ENCODE measurements around the gene LPIN1.

LPIN1 gene

GRCh38 chr2:11869391-11869991, 123.1 kb downstream of the LPIN1 start:
- DNase-seq: no peak

GRCh38 chr2:11870064-11870463, 123.6 kb downstream of the LPIN1 start:
- DNase-seq: no peak

- DNase-seq: no peak
Measured at GRCh38 chr2:11870584-11870983, 124.2 kb downstream of the LPIN1 start.

- DNase-seq: no peak
Measured at GRCh38 chr2:11871421-11871820, 125.0 kb downstream of the LPIN1 start.

- no peak for DNase-seq
Measured at GRCh38 chr2:11872247-11872947, 126.0 kb downstream of the LPIN1 start.

- no peak for DNase-seq
Measured at GRCh38 chr2:11872948-11873269, 126.5 kb downstream of the LPIN1 start.

- no peak for DNase-seq
Measured at GRCh38 chr2:11873356-11874154, 127.1 kb downstream of the LPIN1 start.

- DNase-seq: no peak
Measured at GRCh38 chr2:11874861-11875260, 128.4 kb downstream of the LPIN1 start.

GRCh38 chr2:11875481-11875880, 129.0 kb downstream of the LPIN1 start:
- no peak for DNase-seq

GRCh38 chr2:11876436-11876835, 130.0 kb downstream of the LPIN1 start:
- no peak for DNase-seq

GRCh38 chr2:11876889-11877288, 130.5 kb downstream of the LPIN1 start:
- DNase-seq: no peak

Measured in activated T-cell treated with anti-CD3 and anti-CD28 coated beads, Interleukin-2, amount 50 U/mL, for 1 hour (primary cell).